NT2/D1 (cell line): Measurements from ENCODE around the gene KMT2C.

Source experiments
- SUZ12 ChIP-seq: IDR thresholded peaks from 2 replicates; pipeline ENCODE4 v1.6.1; 2011; ENCODE audit not compliant: insufficient read length, insufficient read depth; ENCODE audit errors: extremely low read depth
- YY1 ChIP-seq: IDR thresholded peaks from 2 replicates; pipeline ENCODE4 v1.6.1; 2011; ENCODE audit not compliant: insufficient read length, insufficient read depth
- ZNF274 ChIP-seq: IDR thresholded peaks from 2 replicates; pipeline ENCODE4 v1.6.1; 2011; ENCODE audit warnings: mild to moderate bottlenecking, low read depth, low read length

DNA sequence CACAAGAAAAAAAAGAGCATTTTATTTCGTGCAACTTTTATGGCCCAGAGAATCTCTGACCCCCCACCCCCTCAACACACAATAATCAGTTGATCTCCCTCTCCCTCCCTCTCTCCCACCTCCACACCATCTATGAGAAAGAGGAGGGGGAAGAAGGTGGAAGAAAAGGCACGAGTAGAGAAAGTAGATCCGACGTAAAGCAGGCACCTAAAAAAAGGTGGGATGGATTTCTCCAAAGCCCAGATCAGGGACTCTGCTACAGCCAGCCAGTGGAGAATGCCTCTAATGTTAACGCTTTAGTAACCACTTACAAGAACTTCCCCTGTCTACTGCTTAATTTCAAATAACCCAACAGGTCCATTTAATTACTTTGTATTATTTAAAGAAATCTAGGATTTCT is 24.4 kb downstream of the KMT2C start:
- TF ChIP-seq ZNF274 (no peak), YY1 (no peak), SUZ12 (no peak)
